ENCODE data around the gene CNTNAP2.

Gene CNTNAP2

DNA sequence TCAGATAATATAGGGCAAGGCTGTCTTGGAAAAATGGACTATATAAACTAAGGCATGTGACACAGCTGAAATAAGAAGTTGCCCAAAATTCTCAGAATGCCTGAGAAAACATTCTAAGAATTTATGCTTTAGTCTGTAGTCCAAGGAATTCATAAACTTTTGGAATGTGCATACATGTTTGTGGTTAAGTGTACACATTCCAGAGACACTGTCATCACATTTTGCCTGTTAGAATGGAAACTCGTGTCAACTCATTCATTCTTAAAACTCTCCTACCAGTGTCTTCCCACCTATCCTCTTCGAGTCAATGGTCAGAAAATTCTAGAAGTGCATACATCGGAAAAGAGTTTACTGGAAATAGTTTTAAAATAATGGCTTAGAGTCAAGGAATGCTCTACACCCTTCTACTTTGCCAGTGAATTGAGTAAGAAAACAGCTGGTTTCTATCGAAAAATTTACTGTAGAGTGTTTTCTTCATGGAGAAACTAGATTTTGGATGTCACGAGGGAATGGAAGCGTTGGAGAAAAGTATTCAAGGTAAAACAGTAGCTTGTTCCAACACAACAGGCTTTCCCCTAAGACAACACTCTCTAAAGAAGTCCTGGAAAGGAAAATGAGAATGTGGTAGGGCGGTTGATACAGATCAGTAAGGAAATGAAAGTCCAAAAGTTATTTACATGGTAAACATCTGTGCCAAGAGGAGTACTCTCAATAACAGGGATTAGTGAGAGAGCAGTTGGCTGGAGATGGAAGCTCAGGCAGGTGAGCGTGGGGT, 1296.4 kb downstream of the CNTNAP2 start:
- H3K27me3 Mint-ChIP-seq (ENCODE audit: low read depth) = no peaks in the 10 kb centered on the region
- H3K9me3 Mint-ChIP-seq = peaks cover 41% of the 10 kb centered on the region
- H3K36me3 Mint-ChIP-seq (ENCODE audit: low read depth) = no peaks in the 10 kb centered on the region
- DNase-seq (ENCODE audit: low spot score) = no peak
- H3K27ac Mint-ChIP-seq = no peak overlapping the region
- no peak overlapping the region for H3K4me3 Mint-ChIP-seq
- no peaks in the 10 kb centered on the region for H3K4me1 Mint-ChIP-seq (ENCODE audit: low read depth)

DNA sequence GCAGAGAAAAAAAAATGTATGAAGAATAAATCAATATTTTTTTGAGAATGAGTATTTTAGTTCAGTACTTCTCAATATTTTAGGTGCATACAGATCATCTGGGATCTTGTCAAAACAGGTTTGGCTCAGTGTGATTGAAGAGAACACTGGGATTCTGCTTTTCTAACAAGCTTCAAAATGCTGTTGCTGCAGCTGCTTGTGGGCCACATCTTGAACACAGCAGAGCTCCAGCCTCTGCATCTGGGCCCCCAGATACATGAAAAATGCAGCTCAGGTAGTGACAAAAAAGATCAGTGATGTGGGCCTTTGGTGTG, 1296.9 kb downstream of the CNTNAP2 start:
- H3K4me1 Mint-ChIP-seq (ENCODE audit: low read depth) = no peaks in the 10 kb centered on the region
- no peak for DNase-seq (ENCODE audit: low spot score)
- H3K4me3 Mint-ChIP-seq = no peak overlapping the region
- no peak overlapping the region for H3K27ac Mint-ChIP-seq
- no peaks in the 10 kb centered on the region for H3K36me3 Mint-ChIP-seq (ENCODE audit: low read depth)
- peaks cover 38% of the 10 kb centered on the region for H3K9me3 Mint-ChIP-seq
- H3K27me3 Mint-ChIP-seq (ENCODE audit: low read depth) = no peaks in the 10 kb centered on the region

DNA sequence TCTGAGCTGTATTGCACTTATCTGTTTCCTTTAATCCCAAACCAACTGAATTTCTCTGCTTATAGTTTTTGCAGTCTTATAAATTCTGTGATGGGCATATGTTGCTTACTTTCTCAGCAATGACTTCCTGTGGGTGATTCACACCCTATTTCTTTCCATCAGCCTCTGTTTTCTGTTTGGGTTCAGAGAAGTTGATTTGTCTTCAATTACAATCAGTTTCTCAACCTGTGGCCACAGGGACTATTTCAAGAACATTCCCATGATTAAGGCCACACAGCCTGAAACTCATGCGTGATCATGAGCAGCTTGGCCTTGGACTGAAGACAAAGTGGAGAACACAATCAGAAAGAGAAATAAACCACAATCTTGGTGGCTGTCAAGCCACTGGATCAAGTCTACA, 1299.4 kb downstream of the CNTNAP2 start:
- Mint-ChIP-seq H3K36me3 (ENCODE audit: low read depth) (no peaks in the 10 kb centered on the region), H3K4me3 (no peak overlapping the region), H3K4me1 (ENCODE audit: low read depth) (no peaks in the 10 kb centered on the region), H3K27ac (no peak overlapping the region), H3K9me3 (peaks cover 20% of the 10 kb centered on the region), H3K27me3 (ENCODE audit: low read depth) (no peaks in the 10 kb centered on the region)
- no peak for DNase-seq (ENCODE audit: low spot score)

DNA sequence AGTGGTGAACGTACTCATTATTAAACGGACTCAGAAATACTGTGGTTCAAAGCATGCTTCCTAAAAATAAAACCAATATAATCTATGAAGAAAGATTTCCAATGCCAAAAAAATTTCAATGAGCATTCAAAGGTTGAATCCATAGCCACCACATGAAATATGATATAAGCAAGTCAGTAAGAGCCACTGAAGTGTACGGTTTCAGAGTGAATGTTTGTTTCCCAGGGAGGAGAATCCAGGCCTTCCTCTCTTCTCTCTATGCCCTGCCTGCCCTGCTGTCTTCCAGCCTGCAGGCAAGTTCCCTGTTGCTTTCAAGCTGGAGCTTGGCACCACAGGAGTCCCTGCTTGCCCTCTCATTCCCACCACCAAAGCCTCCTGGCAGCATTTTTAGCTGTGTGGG, 1302.4 kb downstream of the CNTNAP2 start:
- Mint-ChIP-seq H3K9me3 (peaks cover 8% of the 10 kb centered on the region), H3K4me3 (no peak overlapping the region), H3K4me1 (ENCODE audit: low read depth) (no peaks in the 10 kb centered on the region), H3K27ac (no peak overlapping the region), H3K36me3 (ENCODE audit: low read depth) (no peaks in the 10 kb centered on the region), H3K27me3 (ENCODE audit: low read depth) (no peaks in the 10 kb centered on the region)
- DNase-seq (ENCODE audit: low spot score) = no peak

DNA sequence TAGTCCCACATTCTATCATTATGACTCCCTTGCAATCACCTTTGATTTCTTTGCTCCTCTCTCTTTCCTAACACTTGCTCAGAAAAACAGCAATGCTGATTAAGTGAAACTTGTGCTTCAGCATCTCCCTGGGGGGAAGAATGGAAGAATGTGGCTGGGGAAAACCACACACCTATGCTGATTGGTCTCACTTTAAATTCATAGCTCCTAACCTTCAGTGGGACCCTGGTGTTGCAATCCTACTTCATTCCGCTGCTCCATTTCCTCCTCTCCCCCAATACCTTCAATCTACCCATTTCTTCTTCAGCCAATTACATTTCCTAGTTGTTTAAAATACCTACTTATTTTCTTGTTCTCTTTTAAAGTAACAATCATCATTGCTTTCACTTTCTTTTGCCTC, 1307.3 kb downstream of the CNTNAP2 start:
- H3K4me3 Mint-ChIP-seq = no peak overlapping the region
- no peaks in the 10 kb centered on the region for H3K36me3 Mint-ChIP-seq (ENCODE audit: low read depth)
- H3K27me3 Mint-ChIP-seq (ENCODE audit: low read depth) = no peaks in the 10 kb centered on the region
- peaks cover 17% of the 10 kb centered on the region for H3K9me3 Mint-ChIP-seq
- no peaks in the 10 kb centered on the region for H3K4me1 Mint-ChIP-seq (ENCODE audit: low read depth)
- no peak for DNase-seq (ENCODE audit: low spot score)
- H3K27ac Mint-ChIP-seq = no peak overlapping the region

DNA sequence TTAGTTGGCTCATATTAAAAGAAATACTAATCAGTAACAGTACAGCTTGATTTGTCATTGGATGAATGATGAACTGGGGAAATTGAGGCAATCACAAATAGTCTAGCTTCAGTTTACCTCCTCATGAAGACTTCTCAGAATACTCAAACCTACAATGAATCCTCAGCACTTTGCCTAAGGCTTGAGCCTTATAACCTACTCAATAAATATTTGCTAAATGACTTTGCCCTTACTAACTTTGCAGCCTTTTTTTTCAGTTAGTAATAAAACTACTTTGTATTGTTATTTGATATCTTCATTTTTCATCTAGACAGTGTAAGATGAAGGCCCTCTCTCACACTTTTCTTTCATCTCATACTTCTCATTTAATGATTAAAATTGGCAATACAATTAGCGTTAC, 1311.5 kb downstream of the CNTNAP2 start:
- H3K4me3 Mint-ChIP-seq = no peak overlapping the region
- no peak for DNase-seq (ENCODE audit: low spot score)
- H3K4me1 Mint-ChIP-seq (ENCODE audit: low read depth) = no peaks in the 10 kb centered on the region
- no peak overlapping the region for H3K27ac Mint-ChIP-seq
- no peaks in the 10 kb centered on the region for H3K36me3 Mint-ChIP-seq (ENCODE audit: low read depth)
- peaks cover 31% of the 10 kb centered on the region for H3K9me3 Mint-ChIP-seq
- no peaks in the 10 kb centered on the region for H3K27me3 Mint-ChIP-seq (ENCODE audit: low read depth)

DNA sequence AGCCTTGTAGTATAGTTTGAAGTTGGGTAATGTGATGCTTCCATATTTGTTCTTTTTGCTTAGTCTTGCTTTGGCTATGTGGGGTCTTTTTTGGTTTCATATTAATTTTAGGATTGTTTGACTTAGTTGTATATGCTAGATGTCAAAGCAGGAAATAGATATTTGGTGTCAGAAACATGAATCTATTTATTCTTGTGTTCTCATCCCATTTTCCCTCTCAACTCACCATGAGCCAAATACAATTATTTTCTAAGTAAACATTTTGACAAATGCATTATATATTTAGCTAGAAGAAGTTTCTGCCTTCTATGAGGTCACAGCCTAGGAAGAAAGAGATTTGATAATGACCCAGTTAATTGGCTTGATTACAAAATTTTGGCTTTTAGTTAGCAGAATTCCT, 1313.4 kb downstream of the CNTNAP2 start:
- Mint-ChIP-seq H3K4me3 (no peak overlapping the region), H3K9me3 (peaks cover 37% of the 10 kb centered on the region), H3K27ac (no peak overlapping the region), H3K27me3 (ENCODE audit: low read depth) (no peaks in the 10 kb centered on the region), H3K36me3 (ENCODE audit: low read depth) (no peaks in the 10 kb centered on the region), H3K4me1 (ENCODE audit: low read depth) (no peaks in the 10 kb centered on the region)
- no peak for DNase-seq (ENCODE audit: low spot score)

DNA sequence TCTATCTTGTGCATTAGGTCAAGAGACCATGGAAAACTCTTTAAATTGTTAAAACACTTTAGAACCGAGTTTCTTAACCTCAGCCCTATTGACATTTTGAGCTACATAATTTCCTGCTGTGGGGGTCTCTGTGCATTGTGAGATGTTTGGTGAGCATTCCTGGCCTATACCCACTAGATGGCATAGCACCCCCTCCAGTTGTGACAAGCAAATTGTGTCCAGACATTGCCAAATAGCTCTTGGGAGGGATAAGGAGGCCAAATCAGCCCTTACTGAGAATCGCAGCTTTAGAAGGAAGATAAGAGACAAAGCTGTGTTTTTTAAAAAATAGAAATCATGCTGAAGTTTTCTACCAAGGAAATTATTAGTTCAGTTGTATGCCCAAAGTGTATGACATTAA, 1315.5 kb downstream of the CNTNAP2 start:
- Mint-ChIP-seq H3K27me3 (ENCODE audit: low read depth) (no peaks in the 10 kb centered on the region), H3K36me3 (ENCODE audit: low read depth) (no peaks in the 10 kb centered on the region), H3K9me3 (peaks cover 26% of the 10 kb centered on the region), H3K27ac (no peak overlapping the region), H3K4me1 (ENCODE audit: low read depth) (no peaks in the 10 kb centered on the region), H3K4me3 (no peak overlapping the region)
- no peak for DNase-seq (ENCODE audit: low spot score)

DNA sequence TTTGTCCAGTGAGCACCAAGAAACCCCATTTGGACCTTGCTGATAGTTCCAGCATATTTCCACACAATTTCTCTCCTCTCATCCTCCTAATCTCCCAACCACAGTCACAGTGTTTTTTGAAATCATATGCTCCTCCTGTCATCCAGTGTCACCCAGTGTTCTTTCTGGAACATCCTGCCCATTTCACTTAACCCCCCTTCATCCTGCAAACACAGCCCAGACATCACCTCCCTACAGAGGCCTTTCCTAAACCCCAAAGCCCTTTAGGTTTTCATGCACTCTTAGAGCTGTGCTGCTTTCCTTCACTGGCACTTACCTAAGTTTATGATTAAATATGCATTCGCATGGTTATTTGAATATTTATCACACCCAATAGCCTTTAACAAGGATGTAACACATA, 1316.0 kb downstream of the CNTNAP2 start:
- no peaks in the 10 kb centered on the region for H3K4me1 Mint-ChIP-seq (ENCODE audit: low read depth)
- H3K36me3 Mint-ChIP-seq (ENCODE audit: low read depth) = no peaks in the 10 kb centered on the region
- H3K4me3 Mint-ChIP-seq = no peak overlapping the region
- no peak overlapping the region for H3K27ac Mint-ChIP-seq
- peaks cover 26% of the 10 kb centered on the region for H3K9me3 Mint-ChIP-seq
- H3K27me3 Mint-ChIP-seq (ENCODE audit: low read depth) = no peaks in the 10 kb centered on the region
- no peak for DNase-seq (ENCODE audit: low spot score)

DNA sequence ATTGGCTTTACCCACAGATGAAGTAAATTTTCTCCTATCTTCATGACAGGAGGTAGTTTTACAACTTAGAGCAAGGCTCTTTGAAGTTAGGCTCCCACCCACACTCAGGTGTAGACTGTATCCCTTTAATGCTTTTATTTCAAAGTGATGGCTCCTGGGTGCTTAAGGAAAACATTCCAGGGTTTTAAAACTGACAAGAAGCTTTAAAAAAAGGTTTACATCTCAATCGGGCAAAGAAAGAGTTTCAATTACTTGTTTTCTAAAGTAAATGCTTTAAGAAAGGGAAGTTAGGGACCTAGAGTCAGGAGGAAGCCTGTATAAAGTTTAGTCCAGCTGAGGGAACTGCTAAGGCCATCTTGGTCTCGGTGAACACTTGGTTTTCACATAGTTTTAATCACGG, 1320.1 kb downstream of the CNTNAP2 start:
- no peaks in the 10 kb centered on the region for H3K27me3 Mint-ChIP-seq (ENCODE audit: low read depth)
- no peak overlapping the region for H3K27ac Mint-ChIP-seq

DNA sequence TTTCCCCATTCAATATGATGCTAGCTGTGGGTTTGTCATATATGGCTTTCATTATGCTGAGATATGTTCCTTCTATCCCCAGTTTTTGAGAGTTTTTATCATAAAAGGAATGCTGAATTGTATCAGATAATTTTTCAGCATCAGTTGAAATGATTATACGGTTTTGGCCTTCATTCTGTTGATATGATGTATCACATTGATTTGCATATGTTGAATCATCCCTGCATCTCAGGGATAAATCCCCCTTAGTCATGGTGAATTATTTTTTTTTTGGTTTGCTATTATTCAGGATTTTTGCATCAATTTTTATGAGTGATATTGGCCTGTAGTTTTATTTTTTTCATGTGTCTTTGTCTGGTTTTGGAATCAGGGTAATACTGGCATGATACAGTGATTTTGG, 1321.6 kb downstream of the CNTNAP2 start:
- Mint-ChIP-seq H3K27ac (no peak overlapping the region), H3K36me3 (ENCODE audit: low read depth) (no peaks in the 10 kb centered on the region), H3K27me3 (ENCODE audit: low read depth) (no peaks in the 10 kb centered on the region), H3K9me3 (peaks cover 21% of the 10 kb centered on the region), H3K4me3 (no peak overlapping the region), H3K4me1 (ENCODE audit: low read depth) (no peaks in the 10 kb centered on the region)
- DNase-seq (ENCODE audit: low spot score) = no peak

More for the DNA sequence above, 1320.1 kb downstream of the CNTNAP2 start:
- Mint-ChIP-seq H3K9me3 (peaks cover 17% of the 10 kb centered on the region), H3K4me1 (ENCODE audit: low read depth) (no peaks in the 10 kb centered on the region), H3K36me3 (ENCODE audit: low read depth) (no peaks in the 10 kb centered on the region), H3K4me3 (no peak overlapping the region)
- no peak for DNase-seq (ENCODE audit: low spot score)

DNA sequence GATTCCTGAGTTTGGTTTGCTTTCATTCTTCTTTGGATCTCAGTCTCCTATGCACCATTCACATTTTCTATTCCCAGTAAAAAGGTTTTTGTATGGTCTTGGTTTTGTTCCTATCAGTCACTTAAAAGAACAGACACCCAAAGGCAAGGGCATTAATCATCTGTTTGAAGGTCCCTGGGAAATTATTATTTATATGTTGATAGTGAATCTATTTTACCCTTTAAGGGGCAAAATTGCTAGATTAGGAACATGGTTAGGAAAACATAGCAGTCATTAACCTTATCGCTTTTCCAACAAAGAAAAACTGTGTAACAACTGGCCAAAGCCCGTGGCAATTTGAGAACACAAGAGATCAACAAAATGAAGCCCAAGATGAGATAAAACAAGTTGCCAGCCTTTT, 1327.3 kb downstream of the CNTNAP2 start:
- Mint-ChIP-seq H3K4me1 (ENCODE audit: low read depth) (no peaks in the 10 kb centered on the region), H3K36me3 (ENCODE audit: low read depth) (no peaks in the 10 kb centered on the region), H3K9me3 (peaks cover 32% of the 10 kb centered on the region), H3K4me3 (no peak overlapping the region), H3K27me3 (ENCODE audit: low read depth) (no peaks in the 10 kb centered on the region), H3K27ac (no peak overlapping the region)
- DNase-seq (ENCODE audit: low spot score) = no peak

DNA sequence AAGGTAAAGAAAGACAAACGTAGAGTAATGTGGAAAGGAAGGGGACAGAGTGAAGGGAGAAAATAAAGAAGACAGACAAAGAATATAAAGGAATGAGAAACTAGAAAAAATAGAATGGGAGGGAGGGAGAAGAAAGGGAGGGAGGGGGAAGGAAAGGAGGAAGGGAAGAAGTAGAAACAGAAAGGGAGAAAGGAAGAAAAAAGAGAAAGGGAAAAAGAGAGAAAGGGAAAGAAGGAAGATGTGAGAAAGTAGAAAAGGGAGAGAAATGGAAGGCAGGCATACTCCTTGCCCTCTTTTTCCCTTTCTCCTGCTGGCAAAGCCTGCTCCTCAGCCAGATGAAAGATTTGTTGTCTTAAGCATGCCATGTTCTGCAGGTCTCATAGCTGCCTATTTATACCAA, 1336.2 kb downstream of the CNTNAP2 start:
- Mint-ChIP-seq H3K27me3 (ENCODE audit: low read depth) (no peaks in the 10 kb centered on the region), H3K36me3 (ENCODE audit: low read depth) (no peaks in the 10 kb centered on the region), H3K27ac (no peak overlapping the region), H3K4me1 (ENCODE audit: low read depth) (no peaks in the 10 kb centered on the region), H3K9me3 (peaks cover 11% of the 10 kb centered on the region), H3K4me3 (no peak overlapping the region)
- no peak for DNase-seq (ENCODE audit: low spot score)

DNA sequence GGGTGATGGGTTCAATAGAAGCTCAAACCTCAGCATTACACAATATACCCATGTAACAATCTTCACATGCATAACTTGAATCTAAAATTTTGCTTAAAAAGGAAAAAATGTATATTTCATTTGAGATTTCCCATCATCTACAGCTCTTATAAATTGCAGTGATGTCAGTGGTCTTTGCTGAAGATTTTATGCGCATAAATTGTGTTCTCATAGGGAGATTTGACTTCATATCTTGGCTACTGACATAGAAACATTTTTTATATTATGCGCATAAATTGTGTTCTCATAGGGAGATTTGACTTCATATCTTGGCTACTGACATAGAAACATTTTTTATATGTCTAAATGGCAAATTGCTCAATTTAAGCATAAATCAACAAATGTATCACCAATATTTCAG, 1348.6 kb downstream of the CNTNAP2 start:
- Mint-ChIP-seq H3K27me3 (ENCODE audit: low read depth) (no peaks in the 10 kb centered on the region), H3K4me1 (ENCODE audit: low read depth) (no peaks in the 10 kb centered on the region), H3K36me3 (ENCODE audit: low read depth) (no peaks in the 10 kb centered on the region), H3K4me3 (no peak overlapping the region), H3K27ac (no peak overlapping the region), H3K9me3 (peaks cover 31% of the 10 kb centered on the region)
- DNase-seq (ENCODE audit: low spot score) = no peak

DNA sequence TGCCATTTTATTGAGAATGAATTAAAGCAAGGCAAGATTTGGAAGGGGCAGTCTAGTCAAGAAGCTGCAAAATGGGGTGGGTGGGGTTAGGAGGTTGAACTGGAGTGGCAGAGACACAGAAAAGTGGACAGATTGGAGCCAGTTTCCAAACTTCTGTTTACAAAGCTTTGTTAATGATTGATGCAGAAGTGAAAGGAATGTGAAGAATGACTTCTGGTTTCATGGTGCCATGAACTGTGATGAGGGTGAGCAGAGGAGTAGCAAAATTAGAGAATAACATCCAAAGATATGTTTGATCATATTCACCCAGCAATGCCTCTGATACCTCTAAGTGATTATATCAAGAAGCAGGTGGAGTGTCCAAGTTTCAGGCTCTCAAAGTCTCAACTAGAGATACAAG, 1356.0 kb downstream of the CNTNAP2 start:
- Mint-ChIP-seq H3K4me3 (no peak overlapping the region), H3K9me3 (peaks cover 34% of the 10 kb centered on the region), H3K4me1 (ENCODE audit: low read depth) (no peaks in the 10 kb centered on the region), H3K36me3 (ENCODE audit: low read depth) (no peaks in the 10 kb centered on the region), H3K27ac (no peak overlapping the region), H3K27me3 (ENCODE audit: low read depth) (no peaks in the 10 kb centered on the region)
- no peak for DNase-seq (ENCODE audit: low spot score)
